T-helper 22 cell (primary cell): Measurements from ENCODE around the gene LIN37.

Experiments
- DNase-seq: peaks from one replicate; pipeline ENCODE4 v3.0.0-alpha.2; 2020; ENCODE audit warnings: low read depth

The LIN37 gene, protein sequence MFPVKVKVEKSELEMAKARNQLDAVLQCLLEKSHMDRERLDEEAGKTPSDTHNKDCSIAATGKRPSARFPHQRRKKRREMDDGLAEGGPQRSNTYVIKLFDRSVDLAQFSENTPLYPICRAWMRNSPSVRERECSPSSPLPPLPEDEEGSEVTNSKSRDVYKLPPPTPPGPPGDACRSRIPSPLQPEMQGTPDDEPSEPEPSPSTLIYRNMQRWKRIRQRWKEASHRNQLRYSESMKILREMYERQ

DNA sequence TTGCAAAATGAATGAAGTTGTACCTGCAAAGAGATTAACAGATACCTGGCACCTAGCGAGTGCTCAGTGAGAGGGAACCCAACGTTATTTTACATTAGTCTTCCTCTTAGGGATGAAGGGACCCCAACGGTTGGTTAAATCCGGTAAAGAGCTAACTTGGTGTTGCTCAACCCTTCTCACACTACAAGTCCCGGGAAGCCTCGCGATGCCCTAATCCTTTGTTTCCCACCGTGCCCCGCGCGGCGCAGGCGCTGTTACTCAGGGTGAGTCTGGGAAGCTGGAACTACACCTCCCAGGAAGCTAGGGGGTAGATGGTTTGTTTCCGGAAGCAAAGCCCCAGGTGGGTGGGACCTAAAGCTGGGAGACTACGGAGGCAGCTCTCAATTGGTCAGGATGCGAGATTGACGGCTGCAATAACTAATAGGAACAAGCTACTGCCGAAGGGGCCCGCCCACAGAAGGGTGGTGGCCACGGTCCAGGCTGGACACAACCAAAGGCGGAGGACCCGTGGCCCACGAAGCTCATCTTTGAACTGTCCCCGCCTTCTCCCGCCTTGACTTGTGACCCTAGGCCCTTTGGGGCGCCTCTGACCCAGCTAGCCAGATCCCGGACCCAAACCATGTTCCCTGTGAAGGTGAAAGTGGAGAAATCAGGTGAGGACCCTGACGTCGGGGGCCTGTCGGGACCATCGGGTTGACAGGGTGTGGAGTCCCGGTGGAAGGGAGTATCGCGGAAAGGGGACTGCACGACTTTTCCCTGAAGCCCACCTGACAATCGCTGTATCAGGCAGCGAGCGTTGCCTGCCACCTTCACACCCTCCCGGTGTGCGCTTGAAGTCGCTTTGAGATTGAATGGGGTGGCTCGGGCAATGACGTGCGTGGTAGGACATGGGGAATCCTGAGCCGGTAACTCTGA is at the start of gene LIN37:
Gene LIN37 (plus strand): TSS at position 471 of the 915 bp plus-strand sequence. CDS start 149 bp downstream, at position 620.
- DNase-seq = peak; percentile 98

DNA sequence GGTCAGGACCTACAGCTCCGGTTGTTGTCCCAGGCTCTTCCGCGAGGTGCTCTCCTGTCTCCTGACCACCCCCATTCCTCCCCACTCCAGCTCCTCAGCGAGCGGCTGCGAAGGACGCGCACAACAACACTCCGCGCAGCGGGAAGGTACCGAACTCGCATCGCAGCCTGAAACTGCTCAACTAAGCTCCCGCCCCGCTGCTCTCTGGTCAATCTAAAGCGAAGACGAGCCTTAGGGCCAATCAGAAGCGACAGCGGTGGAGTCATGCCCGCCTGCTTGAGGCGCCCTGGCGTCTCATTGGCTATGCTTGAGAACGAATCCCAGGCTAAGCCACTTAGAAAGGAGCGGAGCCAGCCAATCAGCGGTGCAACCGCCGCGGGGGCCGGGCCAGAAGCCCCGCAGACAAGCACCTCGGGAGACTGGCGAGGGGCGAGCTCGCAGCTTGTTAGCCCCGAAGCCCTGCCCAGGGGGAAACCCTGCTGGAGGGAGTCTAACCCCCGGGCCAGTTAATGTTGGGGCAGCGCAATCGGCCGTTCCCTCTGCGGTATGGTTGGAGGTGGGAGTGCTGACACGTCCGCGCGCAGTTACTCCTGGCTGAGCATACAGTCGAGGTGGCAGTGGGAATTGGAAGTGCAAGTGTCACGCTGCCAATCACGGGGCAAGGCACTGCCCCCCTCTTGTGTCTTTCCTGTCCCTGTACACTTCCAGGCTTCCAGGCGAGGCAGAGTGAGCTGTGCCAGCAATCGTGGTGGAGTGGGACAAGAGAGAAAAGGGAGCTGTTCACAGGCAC is 46.0 kb upstream of the LIN37 start:
- DNase-seq = peak; percentile 92

DNA sequence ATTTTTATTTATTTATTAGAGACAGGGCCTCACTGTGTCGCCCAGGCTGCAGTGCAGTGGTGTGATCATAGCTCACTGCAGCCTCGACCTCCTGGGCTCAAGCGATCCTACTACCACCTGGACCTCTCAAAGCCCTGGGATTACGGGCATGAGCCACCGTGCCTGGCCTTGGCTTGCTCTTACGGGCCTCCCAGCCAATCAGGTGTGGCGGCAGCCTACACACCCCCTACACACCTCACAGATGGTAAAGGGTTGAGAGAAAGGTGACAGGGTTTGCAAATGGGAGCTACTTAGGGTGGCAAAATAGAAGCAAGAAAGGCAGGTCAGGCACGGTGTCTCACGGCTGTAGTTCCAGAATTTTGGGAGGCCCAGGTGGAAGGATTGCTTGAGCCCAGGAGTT is 45.0 kb upstream of the LIN37 start:
- no peak for DNase-seq

DNA sequence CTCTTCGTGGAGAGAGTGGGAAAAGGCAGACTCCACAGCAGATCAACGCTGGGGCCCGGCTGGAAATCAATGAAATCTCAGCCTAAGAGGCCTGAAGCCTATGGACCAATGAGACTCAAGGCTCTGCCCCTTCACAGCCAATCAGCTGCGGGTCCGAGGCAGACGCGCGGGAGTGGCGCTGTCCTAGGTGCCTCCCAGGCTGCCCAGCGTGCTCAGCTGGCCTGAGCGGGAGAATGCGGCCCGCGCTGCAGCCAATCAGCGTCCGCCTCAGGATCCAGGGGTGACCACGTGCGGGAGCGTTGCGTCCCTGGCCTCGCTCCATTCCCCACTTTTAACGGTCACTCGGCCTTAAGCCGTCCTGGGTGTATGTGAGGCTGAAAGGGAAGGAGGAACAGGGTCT is 44.2 kb upstream of the LIN37 start, which contains the start of gene ZBTB32:
Gene ZBTB32 (plus strand): TSS at position 341 of the 400 bp plus-strand sequence. CDS start 10,069 bp downstream, outside the sequence.
- DNase-seq = no peak

DNA sequence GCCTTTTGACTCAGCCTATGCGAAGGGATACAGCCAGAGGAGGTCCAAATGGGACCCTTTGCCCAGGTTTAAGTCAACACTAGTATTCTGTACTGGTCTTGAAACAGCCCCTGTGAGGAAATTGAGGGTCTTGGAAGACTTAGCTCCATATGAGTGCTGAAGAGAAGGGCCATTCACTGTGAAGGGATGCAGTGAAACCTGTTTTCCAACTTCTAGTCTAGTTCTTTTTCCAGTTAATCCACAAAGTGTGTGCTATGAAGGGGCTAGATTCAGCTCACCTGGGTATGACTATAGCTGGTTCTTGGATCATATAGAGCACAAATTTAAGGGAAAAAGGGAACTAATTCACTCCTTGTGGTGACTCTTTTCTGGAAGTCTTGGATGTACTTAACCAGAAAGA is 40.0 kb upstream of the LIN37 start:
- no peak for DNase-seq

DNA sequence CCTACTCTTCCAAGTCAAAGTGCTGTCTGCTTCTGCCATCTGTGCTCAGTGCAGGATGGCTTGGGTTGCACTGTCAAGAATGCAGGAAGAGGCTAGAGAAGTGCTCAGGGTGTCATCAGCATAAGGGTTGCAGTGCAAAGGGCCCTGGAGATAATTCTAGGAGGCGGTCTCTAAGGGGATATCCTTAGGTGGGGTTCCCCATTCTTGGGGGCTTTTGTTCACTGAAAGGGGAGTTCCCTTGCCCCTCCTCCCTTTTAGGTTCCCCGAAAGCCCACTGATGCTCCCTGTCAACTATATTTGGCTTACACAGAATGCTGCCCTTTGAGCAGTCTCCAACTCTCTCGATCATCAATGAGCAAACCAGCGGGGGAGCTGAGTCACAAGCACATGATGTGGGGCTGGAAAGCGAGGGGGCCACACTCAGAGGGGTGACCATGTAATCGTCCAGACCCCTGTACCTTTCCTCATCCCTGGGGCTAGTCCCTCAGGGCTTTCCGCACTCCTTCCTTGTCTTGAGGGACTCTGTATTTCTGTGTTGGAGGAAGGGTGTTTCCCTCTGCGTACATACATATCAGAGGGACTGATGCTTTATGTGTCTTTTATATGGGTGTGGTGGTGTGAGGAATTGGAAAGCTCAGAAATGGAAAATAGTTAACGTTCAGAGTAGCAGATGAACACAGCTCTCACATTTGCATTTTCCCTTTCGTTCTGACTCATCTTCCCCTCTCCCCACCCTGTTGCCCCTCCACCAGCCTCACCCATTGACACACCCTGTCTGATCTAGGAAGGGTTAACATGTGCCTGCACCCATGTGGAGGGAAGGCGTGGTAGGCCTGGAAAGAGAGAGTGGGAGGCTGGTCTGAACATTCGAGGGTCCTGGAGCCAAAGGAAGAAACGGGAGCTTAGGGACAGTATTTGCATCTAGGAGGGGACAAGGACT is 37.3 kb upstream of the LIN37 start:
- no peak for DNase-seq

DNA sequence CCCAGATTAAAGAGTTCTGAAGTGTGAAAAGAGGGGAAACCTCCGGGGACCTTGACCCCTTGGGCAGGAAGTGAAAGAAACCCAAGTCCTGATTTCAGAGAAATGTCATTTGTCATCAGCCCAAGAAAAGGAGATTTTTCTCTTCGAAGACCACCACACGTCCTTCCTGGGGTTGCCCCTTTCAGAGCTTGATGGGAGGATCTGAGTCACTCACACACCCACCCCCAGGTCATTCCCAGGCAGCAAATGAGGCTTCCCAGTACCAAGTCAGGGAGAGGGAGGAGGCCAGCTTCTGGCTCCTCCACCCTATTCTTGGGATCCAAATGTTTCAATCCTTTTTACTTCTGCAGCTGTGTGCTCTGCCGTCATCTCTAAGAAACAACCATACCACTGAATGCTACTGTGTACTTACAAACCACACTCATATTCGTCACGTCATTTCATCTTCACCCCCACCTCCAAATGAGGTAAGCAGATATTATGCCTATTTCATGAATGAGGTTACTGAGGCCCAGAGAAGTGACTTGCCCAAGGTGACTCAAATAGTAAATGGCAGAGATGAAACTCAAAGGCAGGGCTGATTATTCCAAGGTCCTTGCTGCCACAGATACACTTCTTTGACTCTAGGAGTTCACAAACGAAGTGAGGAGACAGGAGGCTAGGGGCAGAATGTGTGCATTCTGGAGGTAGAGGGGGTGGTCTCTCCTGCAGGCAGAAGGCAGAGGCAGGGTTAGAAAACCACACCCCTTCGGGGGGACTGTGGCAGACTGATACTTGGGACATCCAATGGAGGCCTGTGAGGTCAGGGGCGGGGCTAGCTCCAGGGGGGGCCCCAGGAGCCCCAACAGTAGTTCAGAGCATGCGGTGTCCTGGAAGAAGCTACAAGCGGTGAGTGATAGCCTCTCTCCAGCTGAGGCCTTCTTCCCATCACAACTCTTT is 35.5 kb upstream of the LIN37 start:
- no peak for DNase-seq

DNA sequence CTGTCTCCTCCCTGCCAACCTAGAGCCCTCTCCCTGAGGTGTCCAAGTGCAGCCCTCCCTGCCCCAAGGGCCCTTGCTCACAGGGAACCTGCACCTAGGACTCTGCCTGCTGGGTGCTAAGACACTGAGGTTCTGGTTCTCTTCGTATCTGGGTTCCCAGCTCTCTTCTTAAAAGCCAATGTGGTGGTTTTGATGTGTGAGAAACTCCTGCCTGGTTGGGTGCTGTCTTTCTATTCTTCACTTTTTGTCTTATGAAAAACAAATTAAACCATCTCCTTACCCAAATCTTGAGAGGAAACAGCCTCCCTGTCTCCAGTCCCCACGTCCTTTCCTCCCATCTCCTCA is 34.9 kb upstream of the LIN37 start:
- no peak for DNase-seq

DNA sequence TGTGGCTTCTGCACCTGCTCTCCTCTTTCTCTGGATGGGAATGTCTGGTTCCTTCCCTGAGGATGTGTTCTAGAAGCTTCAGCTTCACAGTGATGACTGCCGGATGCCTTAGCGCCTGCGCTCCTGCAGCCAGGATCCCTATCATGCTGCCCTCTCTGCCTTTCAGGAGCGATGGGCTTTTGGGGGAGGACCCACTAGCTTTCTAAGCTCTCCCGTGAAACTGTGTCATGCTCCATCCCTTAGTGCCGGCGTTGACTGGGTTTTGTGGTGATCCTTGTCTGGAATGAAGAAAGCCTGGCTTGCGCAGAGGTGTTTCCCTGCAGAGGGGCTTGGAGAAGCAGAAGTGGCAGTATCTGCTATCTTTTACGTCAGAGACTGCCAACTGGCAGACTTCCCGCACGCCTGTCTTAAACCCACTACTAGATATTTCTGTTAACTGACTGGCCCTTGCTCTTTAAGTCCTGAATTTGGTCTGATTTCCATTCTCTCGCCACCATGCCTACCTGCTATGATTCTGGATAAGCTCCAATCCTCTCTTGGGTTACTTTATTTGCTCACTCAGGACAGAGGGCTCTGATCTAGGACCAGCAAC is 34.4 kb upstream of the LIN37 start:
- DNase-seq = no peak

DNA sequence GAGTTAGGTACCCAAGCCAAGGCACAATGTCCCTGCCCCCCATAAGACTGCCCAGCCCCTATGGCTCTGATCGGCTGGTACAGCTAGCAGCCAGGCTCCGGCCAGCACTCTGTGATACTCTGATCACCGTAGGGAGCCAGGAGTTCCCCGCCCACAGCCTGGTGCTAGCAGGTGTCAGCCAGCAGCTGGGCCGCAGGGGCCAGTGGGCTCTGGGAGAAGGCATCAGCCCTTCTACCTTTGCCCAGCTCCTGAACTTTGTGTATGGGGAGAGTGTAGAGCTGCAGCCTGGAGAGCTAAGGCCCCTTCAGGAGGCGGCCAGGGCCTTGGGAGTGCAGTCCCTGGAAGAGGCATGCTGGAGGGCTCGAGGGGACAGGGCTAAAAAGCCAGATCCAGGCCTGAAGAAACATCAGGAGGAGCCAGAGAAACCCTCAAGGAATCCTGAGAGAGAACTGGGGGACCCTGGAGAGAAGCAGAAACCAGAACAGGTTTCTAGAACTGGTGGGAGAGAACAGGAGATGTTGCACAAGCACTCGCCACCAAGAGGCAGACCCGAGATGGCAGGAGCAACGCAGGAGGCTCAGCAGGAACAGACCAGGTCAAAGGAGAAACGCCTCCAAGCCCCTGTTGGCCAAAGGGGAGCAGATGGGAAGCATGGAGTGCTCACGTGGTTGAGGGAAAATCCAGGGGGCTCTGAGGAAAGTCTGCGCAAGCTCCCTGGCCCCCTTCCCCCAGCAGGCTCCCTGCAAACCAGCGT is 33.6 kb upstream of the LIN37 start:
- no peak for DNase-seq

DNA sequence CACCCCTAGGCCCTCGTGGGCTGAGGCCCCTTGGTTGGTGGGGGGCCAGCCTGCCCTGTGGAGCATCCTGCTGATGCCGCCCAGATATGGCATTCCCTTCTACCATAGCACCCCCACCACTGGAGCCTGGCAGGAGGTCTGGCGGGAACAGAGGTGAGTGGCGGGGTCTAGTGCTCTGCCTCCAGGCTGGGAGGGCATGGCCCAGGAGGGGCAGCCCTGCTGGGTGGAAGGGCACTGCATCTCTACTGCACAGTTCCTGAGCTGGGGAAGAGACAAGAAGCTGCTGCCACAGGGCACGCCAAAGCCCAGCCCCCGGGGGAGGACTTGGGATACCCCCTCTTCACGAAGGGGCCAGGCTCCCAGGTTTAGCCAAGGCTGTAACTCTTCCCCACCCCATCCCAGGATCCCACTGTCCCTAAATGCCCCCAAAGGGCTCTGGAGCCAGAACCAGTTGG is 33.0 kb upstream of the LIN37 start:
- DNase-seq = no peak

DNA sequence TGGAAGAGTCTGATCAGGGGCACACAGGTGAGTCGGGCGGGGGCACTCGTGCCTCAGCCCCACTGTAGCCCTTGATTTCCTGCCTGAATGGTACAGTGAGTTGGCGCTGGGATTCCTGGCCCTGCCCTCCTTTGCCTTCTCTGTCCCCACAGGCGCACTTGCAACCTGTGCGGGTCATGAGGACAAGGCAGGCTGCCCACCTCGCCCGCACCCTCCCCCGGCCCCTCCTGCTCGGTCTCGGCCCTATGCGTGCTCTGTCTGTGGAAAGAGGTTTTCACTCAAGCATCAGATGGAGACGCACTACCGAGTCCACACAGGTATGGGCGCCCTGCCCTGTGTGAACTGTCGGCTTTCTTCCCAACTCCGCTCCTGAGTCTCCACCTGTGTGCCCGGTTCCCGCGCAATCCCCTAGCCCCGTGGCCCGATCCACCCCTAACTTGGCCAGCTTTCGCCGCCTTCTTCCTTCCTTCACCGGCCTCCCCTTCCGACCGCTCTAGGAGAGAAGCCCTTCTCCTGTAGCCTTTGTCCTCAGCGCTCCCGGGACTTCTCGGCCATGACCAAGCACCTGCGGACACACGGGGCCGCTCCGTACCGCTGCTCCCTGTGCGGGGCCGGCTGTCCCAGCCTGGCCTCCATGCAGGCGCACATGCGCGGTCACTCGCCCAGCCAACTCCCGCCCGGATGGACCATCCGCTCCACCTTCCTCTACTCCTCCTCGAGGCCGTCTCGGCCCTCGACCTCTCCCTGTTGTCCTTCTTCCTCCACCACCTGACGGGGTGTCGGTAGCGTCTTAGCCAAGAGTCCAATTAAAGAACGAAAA is 32.2 kb upstream of the LIN37 start:
- no peak for DNase-seq

DNA sequence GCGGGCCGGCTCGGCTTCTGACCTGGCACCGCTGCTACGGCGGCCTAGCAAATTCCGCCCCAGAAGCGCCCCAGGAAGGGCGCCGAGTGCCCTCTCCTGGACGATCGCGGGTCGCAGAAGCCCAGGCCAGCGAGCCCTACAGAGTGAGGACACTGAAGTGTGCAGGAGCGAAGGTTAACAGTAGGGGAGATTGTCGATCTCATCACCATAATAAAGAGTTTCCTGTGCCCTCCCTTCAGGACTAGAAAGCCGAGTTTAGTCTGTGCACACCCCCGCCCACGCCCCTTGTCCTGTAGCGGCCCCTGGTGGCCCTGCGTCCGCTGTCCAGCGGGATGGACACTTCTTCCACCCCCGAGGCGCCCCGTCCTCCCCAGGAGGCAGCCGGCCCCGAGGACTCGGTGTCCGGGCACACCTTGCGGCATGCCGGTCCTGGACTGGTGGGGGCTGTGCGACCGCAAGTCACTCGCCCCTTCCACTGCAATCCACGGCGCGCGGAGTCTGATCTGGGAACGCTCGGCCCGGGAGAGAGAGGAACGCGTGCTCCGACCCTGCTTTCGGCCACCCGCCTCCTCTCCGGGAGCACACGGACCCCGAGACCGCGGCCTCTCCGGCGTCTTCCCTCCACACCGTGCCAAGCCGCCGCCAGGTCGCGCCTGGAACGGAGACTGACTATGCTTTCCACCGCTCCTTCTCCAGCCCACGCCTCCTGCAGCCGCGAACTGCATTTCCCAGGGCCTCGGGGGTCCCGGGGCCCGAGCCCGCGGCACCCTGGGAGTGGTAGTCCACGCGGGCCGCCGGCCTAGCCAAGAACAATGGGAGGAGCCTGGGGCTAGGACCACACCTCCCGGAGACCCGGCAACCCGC is 31.3 kb upstream of the LIN37 start:
- DNase-seq = peak; percentile 96

DNA sequence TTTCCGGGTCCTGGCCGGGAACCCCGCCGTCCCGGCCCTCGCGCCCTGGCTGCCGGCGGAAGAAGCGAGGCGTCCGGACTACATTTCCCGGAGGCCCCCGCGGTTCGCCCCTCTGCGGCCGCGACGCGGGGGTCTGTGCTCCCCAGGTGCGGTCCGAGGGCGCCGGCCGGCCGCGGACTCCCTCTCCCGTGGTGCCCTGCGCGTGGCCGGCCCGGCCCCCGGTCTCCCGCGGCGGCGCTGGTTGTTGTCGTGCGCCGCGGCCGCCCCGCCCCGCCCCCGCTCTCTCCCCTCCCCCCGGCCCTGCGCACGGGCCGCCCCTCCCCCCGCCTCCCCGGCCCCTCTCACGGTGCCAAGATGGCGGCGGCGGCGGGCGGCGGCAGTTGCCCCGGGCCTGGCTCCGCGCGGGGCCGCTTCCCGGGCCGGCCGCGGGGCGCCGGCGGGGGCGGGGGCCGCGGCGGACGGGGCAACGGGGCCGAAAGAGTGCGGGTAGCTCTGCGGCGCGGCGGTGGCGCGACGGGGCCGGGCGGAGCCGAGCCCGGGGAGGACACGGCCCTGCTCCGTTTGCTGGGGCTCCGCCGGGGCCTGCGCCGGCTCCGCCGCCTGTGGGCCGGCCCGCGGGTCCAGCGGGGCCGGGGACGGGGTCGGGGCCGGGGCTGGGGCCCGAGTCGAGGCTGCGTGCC is 30.6 kb upstream of the LIN37 start, which contains the start of gene KMT2B:
Gene KMT2B (plus strand): TSS at position 339 of the 680 bp plus-strand sequence. CDS start 16 bp downstream, at position 355.
- DNase-seq = no peak

DNA sequence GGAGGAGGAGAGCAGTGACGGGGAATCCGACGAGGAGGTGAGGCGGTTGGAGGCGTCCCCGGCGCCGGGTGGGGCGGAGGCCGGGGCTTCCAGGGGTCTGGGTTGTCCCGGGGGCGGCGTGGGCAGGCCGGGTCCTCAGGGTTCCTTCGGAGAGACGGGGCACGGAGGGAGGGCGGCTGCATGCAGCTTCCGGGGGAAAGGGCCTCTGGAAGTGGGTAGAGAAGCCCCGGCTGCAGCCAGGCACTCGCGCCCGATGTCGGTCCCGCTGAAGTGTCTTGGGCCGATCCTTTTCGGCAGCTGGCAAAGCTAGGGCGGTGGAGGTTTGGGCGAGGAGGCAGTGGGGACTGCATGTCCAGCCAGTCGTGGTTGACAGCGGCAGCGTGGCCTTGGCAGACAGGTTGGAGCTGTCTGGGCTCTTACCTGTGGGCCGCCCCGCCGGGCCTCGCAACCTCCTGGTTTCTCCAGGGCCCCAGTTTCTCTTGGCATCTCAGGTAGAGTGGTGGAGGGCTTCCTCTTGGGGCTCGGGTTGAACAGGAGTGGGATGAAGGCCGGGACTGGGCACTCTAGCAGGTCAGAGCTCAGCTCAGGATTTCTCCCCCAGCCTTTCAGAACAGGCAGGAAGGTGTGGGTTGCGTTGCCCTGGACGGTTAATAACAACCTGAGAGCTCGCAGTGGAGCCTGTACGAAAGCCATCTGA is 29.9 kb upstream of the LIN37 start:
- DNase-seq = no peak
